ENCODE data around the gene RPL13.

GRCh38 chr16:89536886-89537548 is 23.5 kb upstream of the RPL13 start:
- TF ChIP-seq, protein P1, sequence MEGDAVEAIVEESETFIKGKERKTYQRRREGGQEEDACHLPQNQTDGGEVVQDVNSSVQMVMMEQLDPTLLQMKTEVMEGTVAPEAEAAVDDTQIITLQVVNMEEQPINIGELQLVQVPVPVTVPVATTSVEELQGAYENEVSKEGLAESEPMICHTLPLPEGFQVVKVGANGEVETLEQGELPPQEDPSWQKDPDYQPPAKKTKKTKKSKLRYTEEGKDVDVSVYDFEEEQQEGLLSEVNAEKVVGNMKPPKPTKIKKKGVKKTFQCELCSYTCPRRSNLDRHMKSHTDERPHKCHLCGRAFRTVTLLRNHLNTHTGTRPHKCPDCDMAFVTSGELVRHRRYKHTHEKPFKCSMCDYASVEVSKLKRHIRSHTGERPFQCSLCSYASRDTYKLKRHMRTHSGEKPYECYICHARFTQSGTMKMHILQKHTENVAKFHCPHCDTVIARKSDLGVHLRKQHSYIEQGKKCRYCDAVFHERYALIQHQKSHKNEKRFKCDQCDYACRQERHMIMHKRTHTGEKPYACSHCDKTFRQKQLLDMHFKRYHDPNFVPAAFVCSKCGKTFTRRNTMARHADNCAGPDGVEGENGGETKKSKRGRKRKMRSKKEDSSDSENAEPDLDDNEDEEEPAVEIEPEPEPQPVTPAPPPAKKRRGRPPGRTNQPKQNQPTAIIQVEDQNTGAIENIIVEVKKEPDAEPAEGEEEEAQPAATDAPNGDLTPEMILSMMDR (IDR thresholded peaks at IDR 0.05), result no peak
- no peak for TF ChIP-seq POLR2A (IDR thresholded peaks at IDR 0.05)

Data from sigmoid colon (tissue), 3 donors.